SK-N-SH (cell line): ENCODE measurements around the gene AUTS2. TPM values are rescaled to one million over a fixed set of nuclear protein-coding genes. Genes with fewer than 3 reads are reported as not detected.

Experiments used
- CTCF ChIA-PET: fragments of 300-600, 350-600 bp; formaldehyde crosslinking; extraction: SDS; loops from one replicate; lab custom pipeline; 2021; lab: Yijun Ruan, JAX
- POLR2A ChIA-PET: fragments of 350-600 bp; sonication (Branson Sonifier 250); formaldehyde crosslinking; extraction: SDS; loops from one replicate; lab custom pipeline; 2020; ENCODE audit warnings: antibody characterized with exemption, inconsistent platforms; lab: Yijun Ruan, JAX
- DNase-seq: peaks from one replicate; pipeline ENCODE4 v3.0.0; 2012
- H2AFZ ChIP-seq: fragments of 200-600 bp; sonication (generic); 2 replicates; pipeline ENCODE4 v1.8.1; 2016; ENCODE audit warnings: antibody characterized with exemption, mild to moderate bottlenecking, low read depth
- H3F3A ChIP-seq: fragments of 200-600 bp; sonication (generic); replicated peaks from 2 replicates; pipeline ENCODE3; 2016; ENCODE audit warnings: antibody characterized with exemption, mild to moderate bottlenecking; ENCODE audit not compliant: insufficient read depth
- H3K27ac ChIP-seq, 2 experiments: fragments of 200-500 bp in 1 of 2; fragments of 200-600 bp in 1 of 2; sonication (Bioruptor generic) in 1 of 2; sonication (generic), shearing (Covaris generic) in 1 of 2; 2 replicates each; pipeline versions ENCODE4 v1.5.1 to v1.6.1; 2014 to 2016; ENCODE audit warnings: low read depth in 2 of 2, inconsistent platforms in 1 of 2, low read length in 1 of 2, mild to moderate bottlenecking in 1 of 2, mixed read lengths in 1 of 2
- H3K27me3 ChIP-seq: fragments of 200-600 bp; sonication (generic), shearing (Covaris generic); 2 replicates; pipeline ENCODE4 v1.6.1; 2016; ENCODE audit warnings: mixed run types; ENCODE audit not compliant: insufficient read depth
- H3K36me3 ChIP-seq, 2 experiments: fragments of 200-500 bp in 1 of 2; fragments of 200-600 bp in 1 of 2; sonication (Bioruptor generic) in 1 of 2; sonication (generic) in 1 of 2; replicated peaks in 1 of 2; 2 replicates each; pipeline versions ENCODE3 to v1.5.1; 2014 to 2016; ENCODE audit warnings: low read length in 1 of 2, mild to moderate bottlenecking in 1 of 2; ENCODE audit not compliant: insufficient read depth in 2 of 2, control insufficient read depth in 1 of 2
- H3K4me1 ChIP-seq, 2 experiments: fragments of 200-500 bp in 1 of 2; fragments of 200-600 bp in 1 of 2; sonication (Bioruptor generic) in 1 of 2; sonication (generic), shearing (Covaris generic) in 1 of 2; 2 replicates each; pipeline versions ENCODE4 v1.5.1 to v1.6.1; 2014 to 2016; ENCODE audit warnings: low read depth in 1 of 2, low read length in 1 of 2, mixed run types in 1 of 2; ENCODE audit not compliant: insufficient read depth in 2 of 2, control insufficient read depth in 1 of 2
- H3K4me2 ChIP-seq: fragments of 200-600 bp; sonication (generic), shearing (Covaris generic); 2 replicates; pipeline ENCODE4 v1.6.1; 2017; ENCODE audit warnings: mixed run types
- H3K4me3 ChIP-seq, 2 experiments: fragments of 200-500 bp in 1 of 2; fragments of 200-600 bp in 1 of 2; sonication (Bioruptor generic) in 1 of 2; sonication (generic), shearing (Covaris generic) in 1 of 2; 2 replicates each; pipeline versions ENCODE4 v1.5.1 to v1.8.1; 2014 to 2016; ENCODE audit warnings: low read depth in 2 of 2, inconsistent platforms in 1 of 2, low read length in 1 of 2, mild to moderate bottlenecking in 1 of 2, mixed read lengths in 1 of 2, moderate library complexity in 1 of 2
- H3K79me2 ChIP-seq: fragments of 200-600 bp; sonication (generic); 2 replicates; pipeline ENCODE4 v1.8.1; 2017; ENCODE audit warnings: mild to moderate bottlenecking; ENCODE audit not compliant: insufficient read depth
- H3K9ac ChIP-seq: fragments of 200-600 bp; sonication (generic); 2 replicates; pipeline ENCODE4 v1.6.1; 2017; ENCODE audit warnings: mixed run types
- H3K9me2 ChIP-seq: fragments of 200-600 bp; sonication (generic); 2 replicates; pipeline ENCODE4 v1.6.1; 2017; ENCODE audit warnings: mixed run types
- H3K9me3 ChIP-seq: fragments of 200-600 bp; sonication (generic); 2 replicates; pipeline ENCODE4 v1.6.1; 2017; ENCODE audit warnings: mixed run types, mild to moderate bottlenecking, moderate library complexity
- H4K20me1 ChIP-seq: fragments of 200-600 bp; sonication (generic); 2 replicates; pipeline ENCODE4 v1.6.1; 2017; ENCODE audit warnings: mild to moderate bottlenecking, mixed run types; ENCODE audit not compliant: insufficient read depth
- ELF1 ChIP-seq: IDR thresholded peaks from 2 replicates; pipeline ENCODE4 v1.4.0; 2012
- EP300 ChIP-seq, 2 experiments: IDR thresholded peaks; 2 replicates each; pipeline versions ENCODE4 v1.4.0 to v1.6.1; 2012; ENCODE audit warnings: borderline replicate concordance in 1 of 2, low read depth in 1 of 2, low read length in 1 of 2
- EZH2phosphoT487 ChIP-seq: fragments of 200-600 bp; sonication (generic); IDR thresholded peaks from 2 replicates; pipeline ENCODE4 v1.6.1; 2017; ENCODE audit warnings: low read depth, mixed run types, mild to moderate bottlenecking, antibody characterized with exemption, moderate library complexity, borderline replicate concordance
- FOSL2 ChIP-seq: IDR thresholded peaks from 2 replicates; pipeline ENCODE4 v1.4.0; 2012; ENCODE audit warnings: low read depth, mild to moderate bottlenecking, moderate library complexity, borderline replicate concordance
- FOXM1 ChIP-seq: IDR thresholded peaks from 2 replicates; pipeline ENCODE4 v1.4.0; 2012; ENCODE audit warnings: low read depth, mild to moderate bottlenecking
- GABPA ChIP-seq: IDR thresholded peaks from 2 replicates; pipeline ENCODE4 v1.4.0; 2012; ENCODE audit warnings: low read depth, mild to moderate bottlenecking
- MEF2A ChIP-seq: IDR thresholded peaks from 2 replicates; pipeline ENCODE4 v1.4.0; 2012; ENCODE audit warnings: low read depth, borderline replicate concordance
- NFIC ChIP-seq: IDR thresholded peaks from 2 replicates; pipeline ENCODE4 v1.4.0; 2012; ENCODE audit warnings: borderline replicate concordance
- NRF1 ChIP-seq: IDR thresholded peaks from 2 replicates; pipeline ENCODE4 v1.6.1; 2012; ENCODE audit warnings: low read depth, mild to moderate bottlenecking, low read length
- PBX3 ChIP-seq: IDR thresholded peaks from 2 replicates; pipeline ENCODE4; 2012
- POLR2AphosphoS5 ChIP-seq: IDR thresholded peaks from 2 replicates; pipeline ENCODE4 v1.6.1; 2012; ENCODE audit warnings: low read depth, low read length
- RCOR1 ChIP-seq: fragments of 150-350 bp; IDR thresholded peaks from 2 replicates; pipeline ENCODE4 v1.6.1; 2017; ENCODE audit warnings: antibody characterized with exemption, low read length
- REST ChIP-seq: IDR thresholded peaks from 2 replicates; pipeline ENCODE4 v1.6.1; 2012; ENCODE audit warnings: mild to moderate bottlenecking, low read depth, low read length, moderate library complexity
- RXRA ChIP-seq: IDR thresholded peaks from 2 replicates; pipeline ENCODE4 v1.4.0; 2012; ENCODE audit warnings: low read depth, mild to moderate bottlenecking, borderline replicate concordance
- SIN3A ChIP-seq: IDR thresholded peaks from 2 replicates; pipeline ENCODE4 v1.6.1; 2012; ENCODE audit warnings: low read depth, mild to moderate bottlenecking, low read length, moderate library complexity, borderline replicate concordance
- SMC3 ChIP-seq: IDR thresholded peaks from 2 replicates; pipeline ENCODE4 v1.6.1; 2012; ENCODE audit warnings: low read depth, low read length, improper control_type of control experiment
- TAF1 ChIP-seq: IDR thresholded peaks from 2 replicates; pipeline ENCODE4 v1.6.1; 2012; ENCODE audit warnings: low read depth, mild to moderate bottlenecking, low read length, moderate library complexity, borderline replicate concordance
- TCF12 ChIP-seq: IDR thresholded peaks from 2 replicates; pipeline ENCODE4 v1.4.0; 2012
- YY1 ChIP-seq: IDR thresholded peaks from 2 replicates; pipeline ENCODE4 v1.4.0; 2012; ENCODE audit warnings: low read depth, mild to moderate bottlenecking
- ZBTB33 ChIP-seq: IDR thresholded peaks from 2 replicates; pipeline ENCODE4 v1.4.0; 2012; ENCODE audit warnings: low read depth, borderline replicate concordance
- WGBS: methylation state at CpG from one replicate; pipeline ENCODE4 v1.1.6; 2017; ENCODE audit warnings: low lambda C conversion rate; 5-methylcytosine and 5-hydroxymethylcytosine counted together
- polyA plus RNA-seq, 3 experiments: library from polyadenylated mRNA; depleted of rRNA; stranded (reverse); fragments of >200 nt; gene quantifications; 2 replicates each; pipeline ENCODE4 v1.2.3, GENCODE V29; 2012
- TF ChIP-seq, protein P1 (sequence below): IDR thresholded peaks from 2 replicates; pipeline ENCODE4 v1.4.0; 2012; ENCODE audit warnings: low read depth

The AUTS2 gene
- polyA plus RNA-seq, 1 of the 3 experiments (the other 2 are of a cell fraction), result 15.6 TPM

DNA sequence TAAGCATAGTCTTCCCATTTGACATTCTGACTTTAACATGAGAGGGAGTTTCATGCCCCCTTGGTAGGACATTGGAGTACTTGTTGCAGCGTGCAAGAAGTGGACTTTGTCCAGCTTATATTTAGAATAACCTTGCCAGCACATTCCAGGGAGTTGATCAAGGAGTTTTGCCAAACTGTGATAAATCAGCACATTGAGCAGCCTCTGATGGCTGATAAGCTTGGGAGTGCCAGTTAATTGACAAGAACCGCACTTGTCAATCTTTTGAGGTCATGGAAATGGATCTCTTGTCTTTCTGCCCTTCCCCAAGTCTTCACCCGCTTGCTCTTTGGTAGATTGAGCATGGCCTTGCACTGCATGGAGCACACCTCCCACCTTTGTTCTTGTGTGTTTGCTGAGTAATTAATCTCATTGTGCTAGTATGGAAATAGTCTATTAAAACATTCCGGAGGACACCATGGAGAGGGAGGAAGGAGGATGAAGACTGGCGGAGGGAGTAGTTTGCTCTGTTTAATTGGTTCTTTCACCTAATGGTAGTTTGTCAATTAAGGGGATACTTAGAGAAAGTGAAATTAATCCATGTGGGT lies 865.2 kb downstream of the AUTS2 start:
- Histone ChIP-seq H3K4me2 (no peak overlapping the region), H3K27me3 (no peaks in the 10 kb centered on the region), H3K9me3 (no peaks in the 10 kb centered on the region), H3F3A (no peaks in the 10 kb centered on the region), H3K27ac (no peak overlapping the region), H3K4me1 (peaks cover 0 to 6% of the 10 kb centered on the region in 2 experiments; a peak in 2 of 4 replicates), H3K4me3 (no peak overlapping the region), H4K20me1 (no peaks in the 10 kb centered on the region), H3K9ac (no peak overlapping the region), H3K79me2 (no peaks in the 10 kb centered on the region), H3K9me2 (no peaks in the 10 kb centered on the region), H3K36me3 (no peaks in the 10 kb centered on the region), H2AFZ (no peak overlapping the region)
- DNase-seq, result no peak
- CTCF ChIA-PET, result interaction anchor here (0.8 to 1.1 kb wide), 2 partner anchors 9 to 43 kb away, joined by 3 read pairs; no protein-coding TSS in a partner anchor
- WGBS, result 89% methylated on average over 5 of the region's 5 CpGs
- POLR2A ChIA-PET, result no interaction called here
- TF ChIP-seq ZBTB33, result no peak
- no peak for TF ChIP-seq FOXM1
- no peak for TF ChIP-seq SIN3A
- no peak for TF ChIP-seq ELF1
- TF ChIP-seq MEF2A, result no peak
- TF ChIP-seq SMC3, result no peak

- no peaks in the 10 kb centered on the region for H3K9me2 ChIP-seq
- H3K9me3 ChIP-seq, result no peaks in the 10 kb centered on the region
- no peak overlapping the region for H2AFZ ChIP-seq
- no peaks in the 10 kb centered on the region for H3F3A ChIP-seq
- POLR2A ChIA-PET, result no interaction called here
- H3K27me3 ChIP-seq, result no peaks in the 10 kb centered on the region
- H4K20me1 ChIP-seq, result no peaks in the 10 kb centered on the region
- H3K4me2 ChIP-seq, result no peak overlapping the region
- no peak overlapping the region for H3K27ac ChIP-seq
- H3K9ac ChIP-seq, result no peak overlapping the region
- TF ChIP-seq EZH2phosphoT487 (no peak), YY1 (no peak), TAF1 (no peak), EP300 (IDR thresholded peaks at IDR 0.05; ENCODE audit: borderline replicate concordance in 1 of 2, low read depth in 1 of 2, low read length in 1 of 2) (no peak), NFIC (no peak), REST (no peak), GABPA (no peak), TCF12 (no peak), RXRA (no peak), NRF1 (no peak), FOXM1 (no peak), POLR2AphosphoS5 (no peak), RCOR1 (no peak), PBX3 (no peak), FOSL2 (no peak), ELF1 (no peak)
- TF ChIP-seq, protein P1, sequence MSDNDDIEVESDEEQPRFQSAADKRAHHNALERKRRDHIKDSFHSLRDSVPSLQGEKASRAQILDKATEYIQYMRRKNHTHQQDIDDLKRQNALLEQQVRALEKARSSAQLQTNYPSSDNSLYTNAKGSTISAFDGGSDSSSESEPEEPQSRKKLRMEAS, result no peak
- TF ChIP-seq, all 33 proteins: peak for 0
- WGBS, result 78% methylated on average over 5 of the region's 5 CpGs
- Histone ChIP-seq H3K4me3 (no peak overlapping the region), H3K4me1 (peaks cover 0 to 16% of the 10 kb centered on the region in 2 experiments; a peak in 2 of 4 replicates), H3K36me3 (no peaks in the 10 kb centered on the region), H3K79me2 (no peaks in the 10 kb centered on the region)
- CTCF ChIA-PET, result interaction anchor here (1.0 kb wide), 2 partner anchors 46 to 232 kb away, joined by 3 to 4 read pairs; no protein-coding TSS in a partner anchor
- no peak for DNase-seq
These were observed 868.6 kb downstream of the AUTS2 start for GRCh38 chr7:70466725-70467364.
